Activated CD4-positive, alpha-beta T cell treated with anti-CD3 and anti-CD28 coated beads for 36 hours (primary cell): ENCODE measurements around the gene FHIT. TPM values are rescaled to one million over a fixed set of nuclear protein-coding genes. Genes with fewer than 3 reads are reported as not detected.

Experiments used
- ATAC-seq: fragments of 200-7000 bp; cut with Tn5 transposase; one replicate; pipeline ENCODE4 v1.10.0; 2021; ENCODE audit warnings: mild to moderate bottlenecking, moderate library complexity
- CTCF ChIA-PET: fragments of 350-600 bp; sonication (Branson Sonifier 250); formaldehyde crosslinking; loops from one replicate; lab custom pipeline; 2021; ENCODE audit warnings: antibody characterized with exemption; lab: Charles Lee
- POLR2A ChIA-PET: fragments of 350-600 bp; sonication (Branson Sonifier 250); formaldehyde crosslinking; loops from one replicate; lab custom pipeline; 2021; ENCODE audit warnings: antibody characterized with exemption, inconsistent platforms; lab: Charles Lee
- DNase-seq: peaks from one replicate; pipeline ENCODE4 v3.0.0-alpha.2; 2020
- H3K27ac Mint-ChIP-seq: one replicate; pipeline ENCODE4 v1.8.0; 2021; ENCODE audit warnings: mixed read lengths
- H3K27me3 Mint-ChIP-seq: one replicate; pipeline ENCODE4 v1.8.0; 2021; ENCODE audit warnings: mixed read lengths
- H3K36me3 Mint-ChIP-seq: one replicate; pipeline ENCODE4 v1.8.0; 2021; ENCODE audit warnings: low read depth, mixed read lengths
- H3K4me1 Mint-ChIP-seq: one replicate; pipeline ENCODE4 v1.8.0; 2021; ENCODE audit warnings: mixed read lengths
- H3K4me3 Mint-ChIP-seq: one replicate; pipeline ENCODE4 v1.8.0; 2021; ENCODE audit warnings: mild to moderate bottlenecking, moderate library complexity, mixed read lengths
- H3K9me3 Mint-ChIP-seq: one replicate; pipeline ENCODE4 v1.8.0; 2021; ENCODE audit warnings: low read depth, mixed read lengths
- intact Hi-C, 2 experiments: fragments of 100-400 bp; cut with DNase I in 1 of 2; cut with micrococcal nuclease in 1 of 2; formaldehyde crosslinking; loops; one replicate each; pipeline versions ENCODE4 v1.14.2 to v1.15.1; 2022 to 2024; cut with DNase I, micrococcal nuclease
- total RNA-seq, 2 experiments: library from RNA; stranded (reverse); gene quantifications; one replicate each; pipeline ENCODE4 v1.2.3, GENCODE V29; 2021

FHIT gene
- total RNA-seq, 2 experiments from 2014 or later, result 10.2 to 13.1 TPM

GRCh38 chr3:60246361-60246760, 1004.9 kb downstream of the FHIT start:
- CTCF ChIA-PET, result no interaction called here
- no peak overlapping the region for H3K4me3 Mint-ChIP-seq
- no peak overlapping the region for H3K27ac Mint-ChIP-seq

GRCh38 chr3:60243456-60243855, 1007.8 kb downstream of the FHIT start:
- intact Hi-C loops, result no loop called here
- Mint-ChIP-seq H3K4me3 (no peak overlapping the region), H3K9me3 (no peaks in the 10 kb centered on the region), H3K36me3 (no peaks in the 10 kb centered on the region), H3K27ac (no peak overlapping the region), H3K4me1 (peaks cover 3% of the 10 kb centered on the region), H3K27me3 (peaks cover 2% of the 10 kb centered on the region)
- ChIA-PET POLR2A (no interaction called here), CTCF (no interaction called here)
- no peak for DNase-seq
- ATAC-seq, result no peak

More at GRCh38 chr3:60246361-60246760, 1004.9 kb downstream of the FHIT start:
- Mint-ChIP-seq H3K4me1 (peaks cover 4% of the 10 kb centered on the region), H3K27me3 (peaks cover 2% of the 10 kb centered on the region), H3K9me3 (no peaks in the 10 kb centered on the region), H3K36me3 (no peaks in the 10 kb centered on the region)
- DNase-seq (no peak), ATAC-seq (no peak)
- intact Hi-C loops, result no loop called here
- POLR2A ChIA-PET, result no interaction called here

- H3K4me3 Mint-ChIP-seq, result no peak overlapping the region
These were observed 1010.8 kb downstream of the FHIT start for GRCh38 chr3:60240492-60240891.

GRCh38 chr3:60238550-60238949, 1012.7 kb downstream of the FHIT start:
- Mint-ChIP-seq H3K36me3 (no peaks in the 10 kb centered on the region), H3K4me1 (peaks cover 3% of the 10 kb centered on the region), H3K27ac (no peak overlapping the region), H3K4me3 (no peak overlapping the region), H3K9me3 (peaks cover 3% of the 10 kb centered on the region), H3K27me3 (peaks cover 2% of the 10 kb centered on the region)
- DNase-seq (no peak), ATAC-seq (no peak)
- CTCF ChIA-PET, result interaction anchor here (1.0 kb wide), 1 partner anchor 314 kb away, joined by 4 read pairs; no protein-coding TSS in a partner anchor
- POLR2A ChIA-PET, result no interaction called here
- intact Hi-C loops, result no loop called here

More at GRCh38 chr3:60240492-60240891, 1010.8 kb downstream of the FHIT start:
- H3K4me1 Mint-ChIP-seq, result peaks cover 3% of the 10 kb centered on the region
- peaks cover 2% of the 10 kb centered on the region for H3K27me3 Mint-ChIP-seq
- H3K36me3 Mint-ChIP-seq, result no peaks in the 10 kb centered on the region
- no peak overlapping the region for H3K27ac Mint-ChIP-seq
- intact Hi-C loops, result no loop called here
- H3K9me3 Mint-ChIP-seq, result no peaks in the 10 kb centered on the region
- CTCF ChIA-PET, result interaction anchor here (1.2 kb wide), 1 partner anchor 11 kb away, joined by 3 read pairs; no protein-coding TSS in a partner anchor
- DNase-seq (no peak), ATAC-seq (no peak)
- POLR2A ChIA-PET, result no interaction called here

GRCh38 chr3:60229502-60229901, 1021.8 kb downstream of the FHIT start:
- Mint-ChIP-seq H3K36me3 (no peaks in the 10 kb centered on the region), H3K27me3 (no peaks in the 10 kb centered on the region), H3K4me1 (no peaks in the 10 kb centered on the region), H3K4me3 (no peak overlapping the region), H3K9me3 (peaks cover 3% of the 10 kb centered on the region), H3K27ac (no peak overlapping the region)
- CTCF ChIA-PET, result interaction anchor here (0.7 kb wide), 1 partner anchor 584 kb away, joined by 4 read pairs; no protein-coding TSS in a partner anchor
- intact Hi-C loops, result no loop called here
- POLR2A ChIA-PET, result no interaction called here
- no peak for DNase-seq
- ATAC-seq, result no peak

GRCh38 chr3:60228823-60229222, 1022.4 kb downstream of the FHIT start:
- CTCF ChIA-PET, result interaction anchor here (0.7 kb wide), 1 partner anchor 583 kb away, joined by 4 read pairs; no protein-coding TSS in a partner anchor
- ATAC-seq (no peak), DNase-seq (no peak)
- H3K27me3 Mint-ChIP-seq, result no peaks in the 10 kb centered on the region
- intact Hi-C loops, result no loop called here
- no peak overlapping the region for H3K4me3 Mint-ChIP-seq
- POLR2A ChIA-PET, result no interaction called here
- no peaks in the 10 kb centered on the region for H3K36me3 Mint-ChIP-seq
- H3K27ac Mint-ChIP-seq, result no peak overlapping the region
- no peaks in the 10 kb centered on the region for H3K4me1 Mint-ChIP-seq
- H3K9me3 Mint-ChIP-seq, result peaks cover 2% of the 10 kb centered on the region

- CTCF ChIA-PET, result no interaction called here
- no peaks in the 10 kb centered on the region for H3K27me3 Mint-ChIP-seq
- intact Hi-C loops, result no loop called here
- DNase-seq, result no peak
- POLR2A ChIA-PET, result no interaction called here
- no peak overlapping the region for H3K4me3 Mint-ChIP-seq
- ATAC-seq, result no peak
- no peaks in the 10 kb centered on the region for H3K9me3 Mint-ChIP-seq
- no peak overlapping the region for H3K27ac Mint-ChIP-seq
- H3K4me1 Mint-ChIP-seq, result no peaks in the 10 kb centered on the region
- no peaks in the 10 kb centered on the region for H3K36me3 Mint-ChIP-seq
These were observed 1024.3 kb downstream of the FHIT start for GRCh38 chr3:60226912-60227311.

GRCh38 chr3:60225848-60226247, 1025.4 kb downstream of the FHIT start:
- POLR2A ChIA-PET, result no interaction called here
- CTCF ChIA-PET, result no interaction called here
- ATAC-seq, result no peak
- Mint-ChIP-seq H3K4me1 (no peaks in the 10 kb centered on the region), H3K27ac (no peak overlapping the region), H3K27me3 (no peaks in the 10 kb centered on the region), H3K36me3 (no peaks in the 10 kb centered on the region), H3K4me3 (no peak overlapping the region), H3K9me3 (no peaks in the 10 kb centered on the region)
- intact Hi-C loops, result no loop called here
- no peak for DNase-seq

GRCh38 chr3:60220768-60221167, 1030.5 kb downstream of the FHIT start:
- Mint-ChIP-seq H3K4me3 (no peak overlapping the region), H3K36me3 (no peaks in the 10 kb centered on the region), H3K9me3 (no peaks in the 10 kb centered on the region), H3K27me3 (no peaks in the 10 kb centered on the region), H3K4me1 (peaks cover 10% of the 10 kb centered on the region), H3K27ac (no peak overlapping the region)
- ChIA-PET CTCF (interaction anchor here (0.6 kb wide), 1 partner anchor 50 kb away, joined by 3 read pairs; no protein-coding TSS in a partner anchor), POLR2A (no interaction called here)
- DNase-seq (no peak), ATAC-seq (no peak)
- intact Hi-C loops, result no loop called here

GRCh38 chr3:60219501-60219900, 1031.8 kb downstream of the FHIT start:
- H3K4me1 Mint-ChIP-seq, result peaks cover 10% of the 10 kb centered on the region
- ATAC-seq (no peak), DNase-seq (no peak)
- intact Hi-C loops, result no loop called here
- H3K27me3 Mint-ChIP-seq, result no peaks in the 10 kb centered on the region
- CTCF ChIA-PET, result no interaction called here
- no peaks in the 10 kb centered on the region for H3K36me3 Mint-ChIP-seq
- H3K9me3 Mint-ChIP-seq, result no peaks in the 10 kb centered on the region
- POLR2A ChIA-PET, result no interaction called here
- H3K27ac Mint-ChIP-seq, result no peak overlapping the region
- no peak overlapping the region for H3K4me3 Mint-ChIP-seq

GRCh38 chr3:60217156-60217911, 1033.9 kb downstream of the FHIT start:
- no peak for DNase-seq
- Mint-ChIP-seq H3K36me3 (no peaks in the 10 kb centered on the region), H3K27ac (no peak overlapping the region), H3K4me1 (peaks cover 10% of the 10 kb centered on the region), H3K9me3 (no peaks in the 10 kb centered on the region), H3K27me3 (no peaks in the 10 kb centered on the region), H3K4me3 (no peak overlapping the region)
- CTCF ChIA-PET, result interaction anchor here (1.0 to 1.1 kb wide), 2 partner anchors 10 to 15 kb away, joined by 3 read pairs; no protein-coding TSS in a partner anchor
- POLR2A ChIA-PET, result no interaction called here
- intact Hi-C loops, result no loop called here
- no peak for ATAC-seq

GRCh38 chr3:60216462-60217075, 1034.7 kb downstream of the FHIT start:
- intact Hi-C loops, result no loop called here
- no peak for ATAC-seq
- CTCF ChIA-PET, result interaction anchor here (1.0 to 1.1 kb wide), 2 partner anchors 9 to 14 kb away, joined by 3 read pairs; no protein-coding TSS in a partner anchor
- peak overlapping the region; percentile 9 for H3K27ac Mint-ChIP-seq
- no peaks in the 10 kb centered on the region for H3K27me3 Mint-ChIP-seq
- no peaks in the 10 kb centered on the region for H3K9me3 Mint-ChIP-seq
- H3K4me1 Mint-ChIP-seq, result peaks cover 10% of the 10 kb centered on the region
- no peak for DNase-seq
- H3K4me3 Mint-ChIP-seq, result no peak overlapping the region
- POLR2A ChIA-PET, result no interaction called here
- no peaks in the 10 kb centered on the region for H3K36me3 Mint-ChIP-seq
